Activated naive CD4-positive, alpha-beta T cell treated with anti-CD3 and anti-CD28 coated beads, Interleukin-2, amount 50 U/mL, for 72 hours (primary cell): ENCODE data around the gene SPATA6. TPM values are rescaled to one million over a fixed set of nuclear protein-coding genes. Genes with fewer than 3 reads are reported as not detected.
"Not testable (repeated sequence)": the region's sequence is repeated elsewhere in the genome, so short reads cannot be mapped to it uniquely, and the experiment has no call there.

Experiments used
- ATAC-seq, 2 donors: fragments of 150-1000 bp; cut with Tn5 transposase; 2 replicates each; pipeline ENCODE4 v1.10.0; 2021; ENCODE audit warnings: mild to moderate bottlenecking in 2 of 2, moderate library complexity in 2 of 2
- DNase-seq, 2 donors: peaks; one replicate each; pipeline ENCODE4 v3.0.0; 2021 to 2022; ENCODE audit warnings: low spot score in 2 of 2
- H3K27ac Mint-ChIP-seq, 2 donors: one replicate each; pipeline ENCODE4 v1.8.0; 2022; ENCODE audit warnings: mild to moderate bottlenecking in 2 of 2, mixed read lengths in 2 of 2
- H3K36me3 Mint-ChIP-seq, 2 donors: one replicate each; pipeline ENCODE4 v1.8.0; 2022; ENCODE audit warnings: mixed read lengths in 2 of 2
- H3K9me3 Mint-ChIP-seq, 2 donors: one replicate each; pipeline ENCODE4 v1.8.0; 2022; ENCODE audit warnings: mixed read lengths in 2 of 2
- total RNA-seq, 2 donors: library from RNA; stranded (reverse); gene quantifications; one replicate each; pipeline ENCODE4 v1.2.3, GENCODE V29; 2022

The SPATA6 gene
- total RNA-seq, 2 donors from 2014 or later, result 1.7 to 4.2 TPM

DNA sequence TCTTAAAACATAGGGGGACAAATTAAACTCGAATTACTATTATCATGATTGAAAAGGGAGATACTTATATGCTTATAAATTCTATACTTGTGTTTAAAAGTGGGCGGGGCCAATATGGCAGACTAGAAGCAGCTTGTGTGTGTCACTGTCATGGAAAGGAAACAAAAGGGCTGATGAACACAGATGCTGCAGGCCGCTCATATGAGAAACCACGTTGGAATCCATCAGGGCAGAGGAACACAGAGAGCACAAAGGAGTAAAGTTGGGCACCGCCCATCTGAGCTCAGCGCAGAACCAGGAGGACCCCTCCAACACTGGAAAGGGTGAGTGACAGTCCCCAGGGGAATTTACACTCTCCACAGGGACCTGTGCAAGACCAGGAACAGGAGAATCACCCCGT is 142.5 kb downstream of the SPATA6 start:
- H3K36me3 Mint-ChIP-seq, result peaks cover 23 to 49% of the 10 kb centered on the region in 2 donors
- no peak overlapping the region for H3K27ac Mint-ChIP-seq
- DNase-seq, result no peak
- H3K9me3 Mint-ChIP-seq, result peaks cover 34 to 38% of the 10 kb centered on the region in 2 donors
- ATAC-seq, result no peak

DNA sequence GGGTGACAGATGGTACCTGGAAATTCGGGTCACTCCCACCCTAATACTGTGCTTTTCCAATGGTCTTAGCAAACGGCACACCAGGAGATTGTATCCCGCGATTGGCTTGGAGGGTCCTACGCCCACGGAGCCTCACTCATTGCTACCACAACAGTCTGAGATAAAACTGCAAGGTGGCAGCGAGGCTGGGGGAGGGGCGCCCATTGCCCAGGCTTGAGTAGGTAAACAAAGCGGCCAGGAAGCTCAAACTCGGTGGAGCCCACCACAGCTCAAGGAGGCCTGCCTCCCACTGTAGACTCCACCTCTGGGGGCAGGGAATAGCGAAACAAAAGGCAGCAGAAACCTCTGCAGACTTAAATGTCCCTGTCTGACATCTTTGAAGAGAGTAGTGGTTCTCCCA is 160.2 kb downstream of the SPATA6 start:
- ATAC-seq, DNase-seq, H3K27ac Mint-ChIP-seq: not testable (repeated sequence)
- H3K9me3 Mint-ChIP-seq, result peaks cover 19 to 22% of the 10 kb centered on the region in 2 donors
- H3K36me3 Mint-ChIP-seq, result peaks cover 22 to 42% of the 10 kb centered on the region in 2 donors

GRCh38 chr1:48309564-48310082 is 162.4 kb downstream of the SPATA6 start:
- ATAC-seq, result no peak
- H3K27ac Mint-ChIP-seq, result no peak overlapping the region
- H3K36me3 Mint-ChIP-seq, result peaks cover 15 to 30% of the 10 kb centered on the region in 2 donors
- no peak for DNase-seq
- H3K9me3 Mint-ChIP-seq, result peaks cover 18 to 20% of the 10 kb centered on the region in 2 donors

GRCh38 chr1:48302652-48303051 is 169.4 kb downstream of the SPATA6 start:
- Mint-ChIP-seq H3K27ac (no peak overlapping the region), H3K36me3 (no peaks in the 10 kb centered on the region), H3K9me3 (no peaks in the 10 kb centered on the region)
- ATAC-seq (no peak), DNase-seq (no peak)

GRCh38 chr1:48294656-48295055 is 177.3 kb downstream of the SPATA6 start:
- ATAC-seq (no peak), DNase-seq (no peak)
- no peaks in the 10 kb centered on the region for H3K9me3 Mint-ChIP-seq
- H3K36me3 Mint-ChIP-seq, result no peaks in the 10 kb centered on the region
- no peak overlapping the region for H3K27ac Mint-ChIP-seq

- H3K36me3 Mint-ChIP-seq, DNase-seq, H3K27ac Mint-ChIP-seq, H3K9me3 Mint-ChIP-seq, ATAC-seq: not testable (repeated sequence)
Measured at GRCh38 chr1:48294094-48294493, 177.9 kb downstream of the SPATA6 start.

DNA sequence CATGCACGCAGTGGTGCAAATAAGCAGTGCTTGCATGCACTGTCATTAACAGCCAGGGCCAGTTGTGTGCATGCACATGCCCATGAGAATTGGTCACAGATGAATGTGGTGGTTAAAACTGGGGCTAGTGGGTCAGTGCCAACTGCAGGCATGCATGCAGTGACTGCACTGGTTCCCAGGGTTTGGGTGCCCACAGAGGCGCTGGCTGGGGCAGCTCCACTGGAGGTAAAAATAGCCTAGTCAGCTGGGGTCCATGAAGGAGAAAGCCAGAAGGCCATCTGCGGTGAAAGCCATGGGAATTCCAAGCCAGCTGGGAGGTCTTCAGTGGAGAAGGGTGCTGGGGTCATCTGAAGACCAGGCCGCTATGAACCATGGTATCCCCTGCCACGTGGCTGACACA is 179.3 kb downstream of the SPATA6 start:
- Mint-ChIP-seq H3K36me3 (no peaks in the 10 kb centered on the region), H3K27ac (no peak overlapping the region), H3K9me3 (no peaks in the 10 kb centered on the region)
- DNase-seq (no peak), ATAC-seq (no peak)

DNA sequence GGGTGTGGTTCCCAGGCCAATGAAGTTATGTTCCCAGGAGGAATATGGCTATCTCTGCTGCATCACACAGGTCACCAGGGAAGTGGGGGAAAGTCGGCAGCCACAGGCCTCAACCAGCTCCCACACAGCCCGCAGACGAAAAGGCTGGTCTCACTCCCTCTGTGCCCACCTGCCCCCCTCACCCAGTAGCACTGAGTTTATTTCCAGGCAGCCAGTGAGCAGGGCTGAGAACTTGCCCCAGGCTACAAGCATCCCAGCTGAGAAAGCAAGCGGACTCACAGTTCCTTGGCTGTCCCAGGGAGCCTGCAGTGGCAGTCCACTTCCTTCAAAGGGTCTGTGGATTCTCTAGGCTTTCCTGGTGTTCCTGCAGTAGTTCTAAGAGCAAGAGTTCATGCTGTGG is 180.6 kb downstream of the SPATA6 start:
- Mint-ChIP-seq H3K36me3 (no peaks in the 10 kb centered on the region), H3K9me3 (no peaks in the 10 kb centered on the region), H3K27ac (no peak overlapping the region)
- ATAC-seq (no peak), DNase-seq (no peak)

- H3K27ac Mint-ChIP-seq, result no peak overlapping the region
Measured at GRCh38 chr1:48285525-48285924, 186.5 kb downstream of the SPATA6 start.

DNA sequence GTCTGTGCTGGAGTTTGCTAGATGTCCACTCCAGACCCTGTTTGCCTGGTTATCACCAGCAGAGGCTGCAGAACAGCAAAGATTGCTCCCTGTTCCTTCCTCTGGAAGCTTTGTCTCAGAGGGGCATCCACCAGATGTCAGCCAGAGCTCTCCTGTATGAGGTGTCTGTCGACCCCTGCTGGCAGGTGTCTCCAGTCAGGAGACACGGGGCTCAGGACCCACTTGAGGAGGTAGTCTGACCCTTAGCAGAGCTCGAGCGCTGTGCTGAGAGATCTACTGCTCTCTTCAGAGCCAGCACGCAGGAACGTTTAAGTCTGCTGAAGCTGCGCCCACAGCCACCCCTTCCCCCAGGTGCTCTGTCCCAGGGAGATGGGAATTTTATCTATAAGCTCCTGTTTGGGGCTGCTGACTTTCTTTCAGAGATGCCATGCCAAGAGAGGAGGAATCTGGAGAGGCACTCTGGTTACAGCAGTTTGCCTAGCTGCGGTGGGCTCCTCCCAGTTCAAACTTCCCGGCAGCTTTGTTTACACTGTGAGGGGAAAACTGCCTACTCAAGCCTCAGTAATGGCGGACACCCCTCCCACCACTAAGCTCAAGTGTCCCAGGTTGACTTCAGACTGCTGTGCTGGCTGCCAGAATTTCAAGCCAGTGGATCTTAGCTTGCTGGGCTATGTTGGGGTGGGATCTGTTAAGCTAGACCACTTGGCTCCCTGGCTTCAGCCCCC is 187.1 kb downstream of the SPATA6 start:
- not testable (repeated sequence) for H3K9me3 Mint-ChIP-seq, ATAC-seq, DNase-seq, H3K27ac Mint-ChIP-seq
- peaks cover 0 to 14% of the 10 kb centered on the region in 2 donors for H3K36me3 Mint-ChIP-seq

More at GRCh38 chr1:48285525-48285924, 186.5 kb downstream of the SPATA6 start:
- ATAC-seq (no peak), DNase-seq (no peak)
- peaks cover 0 to 7% of the 10 kb centered on the region in 2 donors for H3K36me3 Mint-ChIP-seq
- H3K9me3 Mint-ChIP-seq, result peaks cover 3 to 5% of the 10 kb centered on the region in 2 donors

DNA sequence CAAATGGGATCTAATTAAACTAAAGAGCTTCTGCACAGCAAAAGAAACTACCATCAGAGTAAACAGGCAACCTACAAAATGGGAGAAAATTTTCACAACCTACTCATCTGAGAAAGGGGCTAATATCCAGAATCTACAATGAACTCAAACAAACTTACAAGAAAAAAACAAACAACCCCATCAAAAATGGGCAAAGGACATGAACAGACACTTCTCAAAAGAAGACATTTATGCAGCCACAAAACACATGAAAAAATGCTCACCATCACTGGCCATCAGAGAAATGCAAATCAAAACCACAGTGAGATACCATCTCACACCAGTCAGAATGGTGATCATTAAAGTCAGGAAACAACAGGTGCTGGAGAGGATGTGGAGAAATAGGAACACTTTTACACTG is 189.7 kb downstream of the SPATA6 start:
- not testable (repeated sequence) for ATAC-seq, DNase-seq, H3K27ac Mint-ChIP-seq
- Mint-ChIP-seq H3K36me3 (peaks cover 0 to 27% of the 10 kb centered on the region in 2 donors), H3K9me3 (peaks cover 9 to 15% of the 10 kb centered on the region in 2 donors)

- not testable (repeated sequence) for ATAC-seq, DNase-seq, H3K27ac Mint-ChIP-seq
- peaks cover 0 to 32% of the 10 kb centered on the region in 2 donors for H3K36me3 Mint-ChIP-seq
- H3K9me3 Mint-ChIP-seq, result peaks cover 16 to 18% of the 10 kb centered on the region in 2 donors
Measured at GRCh38 chr1:48277437-48277836, 194.6 kb downstream of the SPATA6 start.

GRCh38 chr1:48266576-48266975 is 205.4 kb downstream of the SPATA6 start:
- no peaks in the 10 kb centered on the region for H3K36me3 Mint-ChIP-seq
- no peak overlapping the region for H3K27ac Mint-ChIP-seq
- peaks cover 0 to 4% of the 10 kb centered on the region in 2 donors for H3K9me3 Mint-ChIP-seq
- DNase-seq, result no peak
- no peak for ATAC-seq

DNA sequence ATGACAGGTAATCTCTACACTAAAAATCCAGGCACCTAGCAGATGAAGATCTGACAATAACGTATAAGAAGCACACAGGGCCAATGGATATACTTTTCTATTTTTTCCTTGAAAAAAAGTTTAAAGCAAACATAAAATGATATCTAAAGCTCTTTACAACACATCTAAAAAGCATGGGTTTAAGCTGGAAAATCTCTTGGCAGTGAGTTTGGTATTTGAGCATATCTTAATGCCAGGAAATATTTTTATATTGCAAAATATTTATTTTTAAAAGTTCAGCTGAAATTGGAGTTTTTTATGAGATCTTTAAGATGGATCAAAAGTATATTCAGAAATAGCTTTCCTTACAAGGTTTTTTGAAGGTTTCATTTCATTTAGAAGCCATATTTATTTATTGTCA is 209.0 kb downstream of the SPATA6 start:
- ATAC-seq, result no peak
- H3K36me3 Mint-ChIP-seq, result no peaks in the 10 kb centered on the region
- H3K27ac Mint-ChIP-seq, result no peak overlapping the region
- peaks cover 0 to 4% of the 10 kb centered on the region in 2 donors for H3K9me3 Mint-ChIP-seq
- DNase-seq, result no peak

- ATAC-seq (no peak), DNase-seq (no peak)
- Mint-ChIP-seq H3K36me3 (no peaks in the 10 kb centered on the region), H3K27ac (no peak overlapping the region), H3K9me3 (peaks cover 0 to 4% of the 10 kb centered on the region in 2 donors)
Measured at GRCh38 chr1:48261881-48262400, 210.1 kb downstream of the SPATA6 start.

- no peaks in the 10 kb centered on the region for H3K36me3 Mint-ChIP-seq
- no peak for DNase-seq
- no peaks in the 10 kb centered on the region for H3K9me3 Mint-ChIP-seq
- H3K27ac Mint-ChIP-seq, result no peak overlapping the region
- ATAC-seq, result no peak
Measured at GRCh38 chr1:48258106-48258505, 213.9 kb downstream of the SPATA6 start.

- H3K36me3 Mint-ChIP-seq, result no peaks in the 10 kb centered on the region
- no peak for ATAC-seq
- DNase-seq, result no peak
Measured at GRCh38 chr1:48254254-48254653, 217.8 kb downstream of the SPATA6 start.

DNA sequence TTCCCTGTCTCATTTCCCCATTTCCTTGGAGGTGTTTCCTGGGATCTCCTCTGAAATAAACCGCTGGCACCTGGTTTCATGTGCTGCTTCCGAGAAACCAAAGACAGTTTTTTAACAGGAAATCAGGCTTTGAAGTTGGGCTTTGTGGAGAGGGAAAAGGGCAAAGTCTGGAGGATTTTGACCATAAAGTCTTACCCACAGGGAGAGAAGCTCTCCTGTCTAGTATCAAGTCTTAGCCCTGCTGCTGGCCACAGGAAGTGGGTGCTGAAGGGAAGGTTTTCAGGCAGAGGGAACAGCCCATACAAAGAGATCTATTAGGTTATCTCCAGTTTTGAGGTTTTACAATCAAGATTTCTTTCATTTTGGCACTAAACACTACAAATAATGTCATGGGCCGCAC is 220.2 kb downstream of the SPATA6 start:
- Mint-ChIP-seq H3K9me3 (no peaks in the 10 kb centered on the region), H3K27ac (no peak overlapping the region), H3K36me3 (no peaks in the 10 kb centered on the region)
- no peak for DNase-seq
- ATAC-seq, result no peak

More at GRCh38 chr1:48254254-48254653, 217.8 kb downstream of the SPATA6 start:
- H3K9me3 Mint-ChIP-seq, result no peaks in the 10 kb centered on the region
- no peak overlapping the region for H3K27ac Mint-ChIP-seq
